ENCODE measurements around the gene PSMD3.
"Not testable (repeated sequence)": the region's sequence is repeated elsewhere in the genome, so short reads cannot be mapped to it uniquely, and the experiment has no call there.

PSMD3 gene

DNA sequence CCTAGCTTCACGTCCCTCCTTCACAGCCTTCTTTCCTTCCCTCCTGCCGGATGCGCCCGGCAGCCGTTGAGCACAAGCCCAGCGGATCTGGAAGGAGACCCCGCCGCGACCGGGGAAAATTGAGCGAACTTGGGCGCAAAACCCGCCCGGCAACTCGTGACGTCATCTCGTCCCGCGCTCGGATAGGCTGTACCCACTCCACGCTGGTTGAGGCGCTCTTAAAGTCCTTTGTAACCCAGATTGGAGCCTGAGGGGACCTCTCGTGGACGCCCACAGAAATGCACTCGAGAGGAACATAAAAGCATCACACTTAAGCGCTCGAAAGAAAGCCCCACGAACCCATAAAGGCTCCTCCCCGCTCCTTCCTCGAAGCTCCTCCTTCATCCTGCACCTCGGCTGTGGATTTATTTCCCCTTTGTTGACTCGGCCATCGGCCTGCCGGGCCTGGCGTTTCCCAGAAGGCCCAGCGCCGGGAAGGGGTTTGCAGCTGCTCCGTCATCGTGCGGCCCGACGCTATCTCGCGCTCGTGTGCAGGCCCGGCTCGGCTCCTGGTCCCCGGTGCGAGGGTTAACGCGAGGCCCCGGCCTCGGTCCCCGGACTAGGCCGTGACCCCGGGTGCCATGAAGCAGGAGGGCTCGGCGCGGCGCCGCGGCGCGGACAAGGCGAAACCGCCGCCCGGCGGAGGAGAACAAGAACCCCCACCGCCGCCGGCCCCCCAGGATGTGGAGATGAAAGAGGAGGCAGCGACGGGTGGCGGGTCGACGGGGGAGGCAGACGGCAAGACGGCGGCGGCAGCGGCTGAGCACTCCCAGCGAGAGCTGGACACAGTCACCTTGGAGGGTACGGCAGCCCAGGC is at the start of gene PSMD3:
PSMD3 (plus strand) TSS at position 457 of the 856 bp plus-strand sequence; CDS start at position 621, 164 bp downstream.
- peak; percentile 96 for DNase-seq

DNA sequence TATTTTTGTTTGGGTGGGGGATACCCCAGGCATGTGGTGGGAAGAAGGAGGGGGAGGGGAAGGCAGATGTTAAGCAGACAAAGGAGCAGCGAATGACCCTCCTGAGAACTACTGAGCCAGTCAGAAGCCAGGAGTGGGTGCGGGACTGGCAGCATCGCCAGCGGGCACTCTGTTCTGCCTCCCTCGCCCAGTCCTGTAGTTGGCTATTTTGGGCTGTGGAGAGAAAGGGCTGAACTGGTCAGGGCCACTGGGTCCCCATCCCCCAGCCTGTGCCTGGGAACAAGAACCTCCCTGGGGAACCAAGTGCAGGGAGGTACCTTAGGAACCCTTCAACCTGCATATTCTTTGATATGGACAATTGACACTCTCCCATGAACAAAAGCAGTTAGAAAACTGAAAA is 46.7 kb upstream of the PSMD3 start:
- no peak for DNase-seq

DNA sequence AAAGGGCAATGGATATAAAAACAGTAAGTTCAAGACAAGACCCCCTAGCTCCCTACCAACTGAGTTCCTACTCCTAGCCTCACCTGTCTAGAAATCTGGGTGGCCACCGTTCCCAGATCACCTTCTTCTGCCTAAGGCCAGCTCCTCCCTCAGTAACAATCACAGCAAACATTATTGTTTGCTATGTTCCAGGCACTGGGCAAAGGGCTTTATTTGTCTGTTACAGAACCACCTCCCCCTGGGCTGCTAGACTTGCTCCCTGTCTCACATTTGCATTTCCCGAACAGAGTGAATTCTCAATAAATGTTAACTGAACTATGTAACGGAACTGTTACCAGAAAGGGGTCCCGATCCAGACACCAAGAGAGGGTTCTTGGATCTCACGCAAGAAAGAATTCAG is 46.3 kb upstream of the PSMD3 start:
- DNase-seq, result no peak

DNA sequence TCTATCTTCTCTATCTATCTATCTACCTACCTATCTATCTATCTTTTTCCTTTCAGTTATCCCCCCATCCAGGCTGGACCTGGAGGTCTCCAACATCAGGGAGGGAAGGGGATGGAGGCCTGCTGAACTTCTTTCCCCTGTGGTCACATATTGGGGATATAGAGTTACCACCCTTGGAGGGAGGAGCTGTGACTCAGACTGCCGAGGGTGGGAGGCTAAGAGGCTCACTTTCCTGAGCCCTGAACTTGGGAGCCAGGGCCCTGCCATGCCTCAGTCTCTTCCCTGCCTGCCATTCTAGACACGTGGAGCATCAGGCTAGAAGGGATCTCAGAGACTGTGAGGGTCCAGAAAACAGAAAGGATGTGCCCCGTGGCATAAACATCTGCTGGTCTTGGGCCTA is 44.7 kb upstream of the PSMD3 start:
- no peak for DNase-seq

DNA sequence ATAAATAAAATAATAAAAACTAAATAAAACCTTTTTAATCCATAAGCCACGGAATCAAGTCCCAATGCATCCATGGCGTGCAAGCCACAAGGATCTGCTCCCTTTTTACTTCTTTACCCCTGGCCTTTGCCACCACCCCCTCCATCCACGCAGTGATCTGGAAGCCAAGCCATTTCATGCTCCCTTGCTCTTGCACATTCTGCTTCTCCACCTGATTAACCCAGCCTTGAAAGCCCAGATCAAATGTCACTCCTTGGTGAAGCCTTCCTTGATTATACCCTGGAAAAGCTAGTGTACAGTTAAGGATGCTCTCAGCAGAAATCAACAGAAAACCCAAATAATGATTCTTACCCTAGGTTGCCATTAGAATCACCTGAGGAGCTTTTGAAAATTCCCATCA is 43.2 kb upstream of the PSMD3 start:
- no peak for DNase-seq

DNA sequence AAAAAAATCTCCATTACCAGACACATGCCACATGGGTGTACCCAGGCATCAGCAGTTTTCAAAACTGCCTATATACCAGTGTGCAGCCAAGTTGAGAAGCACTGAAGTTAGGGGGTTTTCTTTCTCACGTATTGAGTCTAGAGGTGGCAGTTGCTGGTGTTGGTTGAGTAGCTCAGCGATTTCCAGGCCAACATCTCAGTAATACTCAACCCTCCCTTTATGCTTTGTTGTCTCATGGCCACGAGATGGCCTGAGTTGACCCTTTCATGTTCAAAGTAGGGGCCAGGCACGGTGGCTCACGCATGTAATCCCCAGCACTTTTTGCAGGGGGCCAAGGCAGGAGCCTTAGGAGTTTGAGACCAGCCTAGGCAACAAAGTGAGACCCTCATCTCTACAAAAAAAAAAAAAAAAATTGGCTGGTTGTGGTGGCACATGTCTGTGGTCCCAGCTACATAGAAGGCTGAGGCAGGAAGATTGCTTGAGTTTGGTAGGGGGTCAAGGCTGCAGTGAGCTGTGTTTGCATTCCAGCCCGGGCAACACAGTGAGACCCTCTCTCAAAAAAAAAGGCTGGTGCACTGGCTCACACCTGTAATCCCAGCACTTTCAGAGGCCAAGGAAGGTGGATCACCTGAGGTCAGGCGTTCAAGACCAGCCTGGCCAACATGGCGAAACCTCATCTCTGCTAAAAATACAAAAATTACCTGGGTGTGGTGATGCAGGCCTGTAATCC is 42.3 kb upstream of the PSMD3 start:
- no peak for DNase-seq

DNA sequence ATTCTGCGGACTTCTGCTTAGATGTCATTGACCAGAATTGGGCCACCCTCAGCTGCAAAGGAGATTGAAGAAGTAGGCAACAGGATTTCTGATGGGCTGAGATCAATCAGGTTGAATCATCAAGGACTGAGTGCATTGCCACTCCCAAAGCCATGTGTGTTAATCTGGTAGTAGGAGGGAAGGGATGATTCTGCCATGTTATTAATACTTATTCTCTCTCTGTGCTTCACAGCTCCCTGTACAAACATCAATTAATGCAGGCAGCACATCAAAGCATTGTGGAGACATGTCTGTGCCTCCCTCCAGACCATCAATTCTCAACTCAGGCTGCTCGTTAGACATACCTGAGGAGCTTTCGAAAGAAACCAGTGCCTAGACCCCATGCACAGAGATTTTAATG is 41.5 kb upstream of the PSMD3 start:
- no peak for DNase-seq

DNA sequence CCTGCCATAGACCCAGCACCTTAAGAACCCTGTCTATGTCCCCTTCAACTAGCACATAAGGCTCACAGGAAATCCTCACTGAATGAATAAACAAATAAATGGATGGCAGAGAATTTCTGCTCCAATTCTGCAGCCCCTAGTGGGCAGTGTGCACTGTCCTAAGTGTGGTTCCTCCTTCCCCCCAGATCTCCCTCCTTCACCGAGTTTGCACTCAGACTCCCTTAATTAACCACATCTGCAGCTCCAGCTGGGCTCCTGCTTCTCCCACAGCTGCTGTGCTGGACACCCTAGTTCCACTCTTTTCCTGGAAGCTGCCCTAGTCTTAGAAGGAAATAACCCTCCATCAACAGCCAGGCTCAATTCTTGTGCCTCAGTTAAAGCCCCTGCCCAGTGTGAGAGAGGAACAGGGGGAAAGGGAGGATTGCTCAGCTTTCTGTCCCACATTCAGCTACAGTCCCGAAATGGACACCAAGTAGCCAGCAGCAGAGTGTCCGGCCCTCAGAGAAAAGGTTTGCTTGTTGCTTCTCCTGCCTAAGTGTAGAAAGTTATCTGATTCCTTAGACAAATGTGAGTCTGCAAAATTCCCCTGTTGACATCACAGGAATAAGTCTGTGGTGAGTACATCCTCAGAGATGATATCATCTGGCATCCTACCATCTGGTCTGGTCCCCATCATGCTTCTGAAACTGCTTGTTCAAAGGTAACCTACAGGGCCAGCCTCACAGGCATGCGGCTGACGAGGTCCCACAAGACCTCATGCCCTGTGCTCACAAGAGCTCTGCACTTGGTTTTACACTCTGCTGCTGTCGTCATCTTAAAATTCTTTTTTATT is 40.8 kb upstream of the PSMD3 start:
- peak; percentile 38 for DNase-seq

DNA sequence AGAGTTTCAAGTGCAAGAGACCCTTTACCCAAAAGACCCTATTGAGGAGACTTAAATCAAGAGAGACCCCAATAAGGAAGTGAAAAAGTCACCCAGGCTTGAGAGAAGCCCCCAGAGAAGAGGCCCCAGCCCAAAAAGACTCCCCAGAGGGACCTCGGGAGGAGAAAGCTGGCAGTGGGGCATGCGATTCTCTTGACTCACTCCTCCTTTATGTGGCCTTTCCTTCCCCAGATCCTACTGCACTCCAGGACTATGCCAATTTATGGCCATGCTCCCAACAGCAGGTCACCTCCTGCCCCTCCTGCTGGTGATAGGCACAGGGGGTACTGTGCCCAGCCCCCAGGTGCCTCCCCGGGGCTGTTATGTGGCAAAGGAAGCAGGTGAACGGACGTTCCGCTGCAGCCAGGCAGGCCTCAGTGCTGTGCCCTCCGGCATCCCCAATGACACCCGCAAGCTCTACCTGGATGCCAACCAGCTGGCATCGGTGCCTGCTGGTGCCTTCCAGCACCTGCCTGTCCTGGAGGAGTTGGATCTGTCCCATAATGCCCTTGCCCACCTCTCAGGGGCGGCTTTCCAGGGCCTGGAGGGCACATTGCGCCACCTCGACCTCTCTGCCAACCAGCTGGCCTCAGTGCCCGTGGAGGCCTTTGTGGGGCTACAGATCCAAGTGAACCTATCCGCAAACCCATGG is 36.8 kb upstream of the PSMD3 start:
- DNase-seq, result no peak

DNA sequence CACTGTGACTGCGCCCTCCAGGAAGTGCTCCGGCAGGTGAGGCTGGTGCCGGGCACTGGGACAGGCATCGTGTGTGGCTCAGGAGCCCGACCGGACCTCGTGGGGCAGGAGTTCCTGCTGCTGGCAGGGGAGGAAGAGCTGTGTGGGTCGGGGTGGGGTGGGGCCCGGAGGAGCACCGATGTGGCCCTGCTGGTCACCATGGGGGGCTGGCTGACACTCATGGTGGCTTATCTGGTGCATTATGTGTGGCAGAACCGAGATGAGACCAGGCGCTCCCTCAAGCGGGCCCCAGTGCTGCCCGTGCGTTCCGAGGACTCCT is 36.3 kb upstream of the PSMD3 start:
- no peak for DNase-seq

DNA sequence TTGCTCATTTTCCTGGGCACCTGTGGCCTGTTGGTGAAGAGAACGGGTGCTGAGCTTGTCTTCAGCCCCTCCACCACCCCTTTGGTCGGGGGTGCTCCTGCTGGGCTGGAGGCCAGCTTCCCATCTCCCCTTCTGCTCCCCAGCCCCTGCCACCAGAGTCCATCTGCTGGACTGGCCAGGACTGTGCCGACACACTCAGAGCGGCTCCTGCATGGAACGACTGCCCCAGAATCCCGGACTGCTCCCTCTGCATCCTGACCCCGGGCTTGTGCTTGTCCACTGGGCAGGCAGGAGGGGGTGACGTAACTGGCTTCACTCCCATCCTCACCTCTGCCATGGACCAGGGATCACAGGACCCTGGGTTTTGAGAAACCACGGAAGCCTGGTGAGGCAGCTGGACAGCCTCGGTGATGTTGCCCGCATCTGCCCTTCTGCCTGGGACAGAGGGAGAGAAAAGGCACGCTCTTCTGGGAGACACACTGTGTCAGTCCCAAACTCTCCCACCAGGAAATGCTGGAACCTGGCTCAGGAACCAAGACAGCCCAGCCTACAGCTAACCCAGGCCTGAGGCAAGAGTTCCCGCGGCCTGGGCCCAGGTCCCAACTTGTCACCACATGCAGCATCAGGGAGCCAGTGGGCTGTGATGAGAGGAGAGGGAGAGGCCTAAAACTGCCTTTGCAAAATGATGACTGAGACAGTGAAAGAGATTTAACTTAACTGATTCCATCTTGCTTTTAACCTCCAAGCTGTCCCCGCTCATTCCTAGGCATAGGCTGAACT is 33.9 kb upstream of the PSMD3 start:
- DNase-seq, result no peak

DNA sequence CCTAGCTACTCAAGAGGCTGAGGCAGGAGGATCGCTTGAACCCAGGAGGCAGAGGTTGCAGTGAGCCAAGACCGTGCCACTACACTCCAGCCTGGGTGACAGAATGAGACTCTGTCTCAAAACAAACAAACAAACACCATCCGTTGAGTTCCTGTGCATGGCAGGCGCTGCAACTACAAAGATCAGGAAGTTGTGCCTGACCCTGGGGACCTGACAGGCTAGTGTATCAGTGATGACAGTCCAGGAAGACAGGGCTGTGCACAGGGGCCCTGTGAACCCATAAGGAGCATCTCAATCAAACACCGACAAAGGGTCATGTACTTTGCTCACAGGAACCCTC is 32.1 kb upstream of the PSMD3 start:
- DNase-seq, result not testable (repeated sequence)

DNA sequence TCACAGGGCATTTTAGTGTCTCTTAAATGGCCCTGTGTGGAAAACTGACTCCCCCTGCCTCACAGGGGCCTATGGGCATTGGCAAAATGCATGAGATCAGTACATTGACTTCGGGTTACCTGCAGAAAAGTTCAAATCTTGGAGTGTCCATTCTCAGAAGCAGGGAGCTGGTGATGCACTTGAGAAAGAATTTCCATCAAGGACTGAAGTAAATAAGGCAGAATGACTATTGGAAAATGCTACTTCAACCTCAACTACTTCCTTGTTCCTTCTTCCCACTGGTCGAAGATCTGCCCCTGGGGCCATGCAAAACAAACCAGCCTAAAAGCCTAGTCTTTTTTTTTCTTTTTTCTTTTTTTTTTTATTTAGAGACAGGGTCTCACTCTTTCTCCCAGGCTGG is 31.6 kb upstream of the PSMD3 start:
- no peak for DNase-seq

DNA sequence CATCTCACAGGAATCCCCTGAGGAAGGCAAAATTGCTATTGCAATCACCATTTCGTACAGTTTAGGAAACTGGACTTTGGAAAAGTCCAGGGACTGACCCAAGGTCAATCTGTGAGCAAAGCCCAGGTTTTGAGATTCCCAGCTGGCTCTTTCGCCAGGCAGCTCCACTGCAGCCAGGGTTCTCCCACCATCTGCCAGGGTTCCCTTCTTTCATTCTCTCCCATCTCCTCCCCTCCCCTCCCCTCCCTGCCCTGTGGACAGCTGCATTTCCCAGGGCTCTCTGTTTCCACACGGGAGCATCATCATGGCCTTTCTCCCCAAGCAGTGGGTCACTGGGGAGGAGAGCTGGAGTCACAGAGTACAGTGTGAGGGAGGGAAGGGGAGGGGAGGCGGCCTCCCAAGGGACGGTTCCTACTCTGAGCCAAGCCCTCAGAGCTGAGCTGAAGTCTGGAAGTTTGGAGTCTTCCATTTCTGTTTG is 29.7 kb upstream of the PSMD3 start:
- no peak for DNase-seq

DNA sequence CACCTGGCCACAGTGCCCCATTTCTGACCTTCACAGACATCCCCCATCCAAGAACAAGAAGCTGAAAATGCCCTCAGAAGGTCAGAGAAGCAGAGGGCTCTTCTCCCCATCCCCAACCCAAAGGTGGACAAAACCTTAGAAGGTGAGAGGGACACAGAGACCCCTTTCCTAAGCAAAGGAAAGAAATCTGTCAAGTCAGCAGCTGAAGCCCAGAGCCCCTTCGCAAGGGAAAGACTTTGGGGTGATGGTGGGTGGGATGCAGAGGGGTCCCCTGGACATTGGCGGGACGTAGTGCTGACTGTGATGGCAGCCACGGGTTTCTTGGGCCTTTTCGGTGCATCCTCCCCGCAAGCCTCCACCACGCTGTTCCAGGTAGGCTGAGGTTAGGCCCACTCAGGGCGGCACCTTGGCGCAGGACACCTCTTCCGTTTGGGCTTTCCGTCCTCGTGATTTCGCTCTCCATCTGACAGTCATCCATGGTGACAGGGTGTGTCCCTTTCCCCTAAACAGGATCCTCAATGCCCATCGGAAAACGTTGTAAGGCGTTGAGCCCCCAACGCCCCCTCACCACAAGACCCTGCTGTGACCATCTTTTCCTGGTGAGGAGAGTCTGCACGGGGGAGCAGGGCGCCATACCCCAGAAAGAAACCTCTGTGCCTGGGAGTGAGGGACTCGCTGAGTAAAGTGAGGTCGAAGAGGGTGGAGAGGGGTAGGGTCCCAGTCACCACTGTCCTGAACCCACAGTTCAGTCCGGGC is 28.5 kb upstream of the PSMD3 start:
- no peak for DNase-seq

DNA sequence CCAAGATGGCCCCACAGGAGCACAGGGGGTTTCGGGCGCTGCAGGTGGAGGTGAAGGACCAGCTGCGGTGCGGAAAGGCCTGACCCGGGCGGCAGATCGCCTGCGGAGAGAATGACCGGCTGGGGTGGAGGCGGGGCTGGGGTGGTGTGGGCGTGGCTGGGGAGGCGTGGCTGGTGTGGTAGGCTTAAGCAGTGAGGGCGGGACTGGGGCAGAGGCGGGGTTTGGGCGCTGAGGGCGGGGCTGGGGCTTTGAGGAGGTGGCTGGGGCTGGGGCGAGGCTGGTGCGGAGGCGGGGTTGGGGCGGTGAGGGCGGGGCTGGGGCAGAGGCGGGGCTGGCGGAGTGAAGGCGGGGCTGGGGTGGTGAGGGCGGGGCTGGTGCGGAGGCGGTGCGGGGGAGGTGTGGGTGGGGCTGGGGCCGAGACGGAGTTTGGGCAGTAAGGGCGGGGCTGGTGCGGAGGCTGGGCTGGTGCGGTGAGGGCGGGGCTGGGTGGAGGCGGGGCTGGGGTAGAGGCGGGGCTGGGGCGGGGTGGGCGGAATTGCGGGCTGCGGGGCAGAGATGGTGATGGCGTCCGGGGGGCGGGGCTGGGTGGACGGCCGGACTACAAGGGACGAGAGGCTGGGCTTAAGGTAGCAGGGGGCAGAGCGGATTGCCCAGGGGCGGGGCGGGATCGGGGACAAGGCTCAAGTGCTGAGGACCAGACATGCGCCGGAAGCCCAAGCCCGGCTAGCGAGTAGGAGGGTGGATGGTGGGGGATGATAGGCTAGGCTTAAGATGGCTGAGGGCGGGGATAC is 27.7 kb upstream of the PSMD3 start:
- DNase-seq, result peak; percentile 89

DNA sequence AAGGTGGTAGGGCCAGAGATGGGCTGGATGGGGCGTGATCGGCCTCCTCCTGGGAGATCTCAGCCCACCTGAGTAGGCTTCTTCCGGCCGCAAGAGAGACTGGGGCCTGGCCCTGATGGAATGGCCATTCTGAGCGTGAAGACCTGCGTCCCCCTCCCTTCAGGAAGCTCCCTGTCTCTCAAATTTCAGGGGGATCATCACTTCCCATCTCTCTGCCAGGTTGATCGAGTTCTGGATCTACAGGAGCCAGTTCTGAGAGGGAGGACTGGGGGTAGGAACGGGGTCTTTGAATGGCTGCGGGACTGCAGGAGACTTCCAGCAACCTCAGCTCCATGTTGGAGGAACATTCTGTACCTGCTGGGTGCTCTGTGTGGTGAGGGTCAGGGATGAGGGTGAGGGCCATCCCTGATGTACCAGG is 27.1 kb upstream of the PSMD3 start:
- no peak for DNase-seq

DNA sequence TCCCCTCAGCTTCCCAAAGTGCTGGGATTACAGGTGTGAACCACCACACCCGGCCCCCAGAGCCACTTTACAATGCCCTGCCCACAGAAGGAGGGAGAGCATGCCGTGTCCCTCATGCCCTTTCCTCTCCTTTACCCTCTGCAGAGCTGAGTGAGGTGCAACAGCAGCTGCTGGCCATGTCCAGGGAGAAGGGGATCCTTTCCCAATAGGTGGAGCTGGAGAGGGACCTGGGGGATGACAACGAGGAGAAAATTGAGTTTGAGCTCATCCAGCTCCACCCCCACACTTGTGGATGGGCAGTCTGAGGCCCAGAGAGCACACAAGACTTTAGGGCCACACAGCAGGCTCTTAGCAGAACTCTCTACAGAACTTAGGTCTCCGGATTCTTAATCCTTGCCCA is 25.7 kb upstream of the PSMD3 start:
- DNase-seq, result no peak

DNA sequence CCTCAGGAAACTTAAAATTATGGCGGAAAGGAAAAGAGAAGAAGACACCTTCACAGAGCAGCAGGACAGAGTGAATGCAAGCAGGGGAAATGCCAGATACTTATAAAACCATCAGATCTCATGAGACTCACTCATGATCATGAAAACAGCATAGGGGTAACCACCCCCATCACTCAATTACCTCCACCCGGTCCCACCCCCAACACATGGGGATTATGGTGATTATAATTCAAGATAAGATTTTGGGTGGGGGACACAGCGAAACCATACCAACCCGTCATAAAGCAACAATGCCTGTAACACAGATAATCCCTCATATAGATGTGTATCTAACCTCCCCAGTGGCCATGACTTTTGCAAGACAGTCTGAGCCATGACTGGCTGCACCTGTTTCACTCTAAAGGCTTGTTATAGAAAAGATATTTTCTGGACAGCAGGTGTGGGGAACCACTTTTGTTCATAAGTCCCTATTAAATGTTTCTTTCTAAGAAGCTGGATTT is 24.8 kb upstream of the PSMD3 start:
- DNase-seq, result no peak

DNA sequence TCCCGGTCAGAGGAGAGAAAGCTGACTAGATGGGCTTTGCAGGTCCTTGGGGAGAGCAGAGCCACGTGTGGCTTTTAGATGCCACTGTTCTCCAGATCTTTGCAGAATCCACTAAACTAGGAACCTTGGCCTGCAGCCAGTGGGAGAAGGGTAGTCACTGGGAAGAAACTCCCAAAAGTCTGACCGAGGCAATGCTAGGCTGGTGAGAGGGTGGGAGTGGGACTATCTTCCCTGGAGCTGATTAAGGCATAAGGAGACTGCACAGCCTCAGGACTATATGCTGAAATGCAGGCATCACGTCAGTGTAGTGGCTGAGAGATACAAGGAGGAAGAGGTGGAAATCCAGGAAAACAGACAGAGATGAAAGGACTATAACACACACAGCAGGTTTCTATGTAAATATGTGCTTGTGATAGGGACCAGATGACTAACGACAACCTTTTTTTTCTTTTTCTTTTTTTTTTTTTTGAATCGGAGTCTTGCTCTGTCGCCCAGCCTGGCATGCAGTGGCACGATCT is 20.0 kb upstream of the PSMD3 start:
- DNase-seq, result no peak
